NCI-H446 treated with DMSO at 0.1 percent for 48 hours (cell line): ENCODE results near the gene AUTS2.

Experiments
- DNase-seq: peaks from one replicate; lab custom pipeline; 2025; lab: John Stamatoyannopoulos, UW

AUTS2 gene

DNA sequence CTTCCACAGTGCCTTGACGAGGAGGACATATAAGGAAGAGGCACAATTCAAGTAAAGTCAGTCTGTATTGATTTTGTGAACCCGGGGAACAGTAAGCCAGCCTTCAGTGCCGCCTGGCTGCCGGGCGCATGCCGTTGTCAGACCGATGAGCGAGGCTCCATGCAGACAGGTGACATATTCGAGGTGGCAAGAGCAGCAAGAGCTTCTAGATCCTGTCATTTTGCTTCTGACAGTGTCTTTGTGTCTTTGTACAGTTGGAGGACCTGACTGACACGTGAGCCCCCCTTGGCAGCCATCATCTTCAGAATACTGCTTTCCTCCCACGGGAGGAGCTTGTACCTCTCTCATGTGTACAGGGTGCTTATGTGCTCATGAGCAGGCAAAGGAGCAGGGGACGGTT is 1146.2 kb downstream of the AUTS2 start:
- DNase-seq = no peak

DNA sequence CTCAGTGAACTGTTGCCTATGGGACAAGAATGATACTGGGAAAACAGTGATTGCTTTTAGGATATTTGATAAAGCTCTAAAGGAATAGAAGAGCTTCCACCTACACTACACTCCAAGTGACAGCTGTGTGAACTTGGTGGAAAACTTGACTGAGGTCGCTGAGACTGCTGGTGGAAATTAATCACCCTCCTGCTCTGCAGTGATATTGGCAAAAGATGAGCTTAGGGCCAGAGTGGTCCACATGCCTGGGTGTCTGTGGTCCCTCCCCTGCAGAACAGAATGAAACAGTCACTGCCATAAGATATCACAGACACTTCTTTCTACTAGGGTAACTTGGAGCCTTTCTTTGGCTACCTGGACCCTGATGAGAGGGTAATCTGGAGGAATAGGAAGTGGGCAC is 1151.6 kb downstream of the AUTS2 start:
- DNase-seq = no peak

DNA sequence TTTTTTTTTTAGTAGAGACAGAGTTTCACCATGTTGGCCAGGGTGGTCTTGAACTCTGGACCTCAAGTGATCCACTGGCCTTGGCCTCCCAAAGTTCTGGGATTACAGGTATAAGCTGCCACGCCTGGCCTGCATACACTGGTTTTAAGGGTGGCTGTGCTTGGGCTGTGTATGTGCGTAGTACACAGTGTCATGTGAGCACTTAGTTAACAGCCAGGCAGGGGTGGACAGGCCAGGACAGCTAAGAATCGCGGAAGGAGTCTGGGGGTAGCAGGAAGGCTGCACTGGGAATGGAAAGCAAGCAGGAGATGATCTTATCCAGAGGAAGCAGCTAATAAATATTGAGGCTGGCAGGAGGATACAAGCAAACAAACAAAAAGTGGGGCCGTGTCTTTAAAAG is 1153.6 kb downstream of the AUTS2 start:
- DNase-seq = no peak

DNA sequence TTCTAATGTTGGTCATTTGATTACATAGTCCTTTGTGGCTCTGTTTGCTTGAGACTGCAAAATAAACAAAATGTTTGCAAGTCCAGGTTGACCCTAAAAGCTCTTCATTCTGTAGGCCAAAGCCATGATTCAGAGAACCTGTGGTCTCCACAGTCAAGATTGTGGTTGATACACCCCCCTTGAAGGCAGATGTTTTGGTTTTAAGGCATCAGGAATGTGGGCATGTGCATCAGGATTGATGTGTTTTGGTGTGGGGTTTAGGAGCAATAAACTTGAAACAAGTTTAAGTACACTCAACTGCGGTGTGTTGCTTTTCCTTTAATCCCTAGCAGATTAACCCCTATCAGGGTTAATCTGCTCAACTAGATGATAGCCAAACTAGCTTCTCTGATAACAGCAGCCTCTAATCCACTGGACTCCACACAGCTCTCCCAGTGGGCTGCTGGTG is 1154.5 kb downstream of the AUTS2 start:
- DNase-seq = no peak

DNA sequence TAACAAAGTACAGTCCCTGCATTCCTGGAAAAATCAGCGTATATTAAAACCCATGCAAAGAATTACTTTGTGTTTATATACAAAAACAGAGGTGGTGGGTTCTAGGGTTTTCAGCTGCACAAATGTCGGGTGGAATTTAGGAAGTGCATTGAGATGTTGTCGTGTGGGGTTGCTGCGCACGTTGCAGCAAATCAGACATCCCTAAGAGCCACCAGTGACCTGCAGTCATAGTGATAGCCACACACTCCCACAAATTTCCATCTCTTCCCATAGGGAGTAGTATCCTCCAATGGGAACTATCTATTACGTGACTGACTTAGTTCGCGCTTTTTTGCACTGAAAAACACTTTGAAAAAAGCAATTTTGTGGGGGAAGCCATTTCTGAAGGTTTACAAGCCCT is 1158.5 kb downstream of the AUTS2 start:
- no peak for DNase-seq

DNA sequence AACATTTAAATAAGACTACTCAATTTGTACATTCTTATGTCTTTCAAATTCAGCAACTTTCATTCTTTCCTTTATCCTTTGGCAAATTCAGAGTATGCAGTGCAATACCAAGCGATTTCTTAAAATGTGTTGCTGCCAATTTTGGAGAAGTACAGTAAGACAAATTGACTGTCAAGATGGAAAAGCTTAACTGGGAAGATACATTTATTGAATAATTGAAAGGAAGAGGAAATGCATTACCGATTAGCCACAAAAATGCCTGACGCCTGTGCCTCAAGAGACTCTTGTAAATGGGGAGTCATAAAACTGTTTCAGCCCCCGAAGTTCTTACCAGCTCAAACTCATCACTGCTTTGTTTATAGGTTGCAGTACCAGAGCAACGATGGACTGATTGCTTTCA is 1160.4 kb downstream of the AUTS2 start:
- no peak for DNase-seq

DNA sequence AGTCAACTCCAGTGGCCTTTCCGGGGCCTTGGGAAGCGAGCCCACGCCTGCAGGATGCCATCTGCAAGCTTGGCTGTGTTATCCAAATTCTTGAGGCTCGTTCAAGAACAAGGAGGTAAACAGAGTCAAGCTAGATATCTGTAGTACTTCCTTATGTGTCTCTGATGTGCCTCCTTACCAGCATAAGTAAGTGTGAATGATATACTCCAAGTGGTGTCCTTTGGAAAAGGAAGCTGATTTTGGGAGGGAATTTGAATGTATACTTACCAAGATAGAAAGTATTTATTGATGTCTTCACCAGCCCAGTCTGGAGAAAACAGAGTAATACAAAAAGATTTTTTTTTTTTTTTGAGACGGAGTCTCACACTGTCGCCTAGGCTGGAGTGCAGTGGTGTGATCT is 1161.4 kb downstream of the AUTS2 start:
- DNase-seq = no peak

DNA sequence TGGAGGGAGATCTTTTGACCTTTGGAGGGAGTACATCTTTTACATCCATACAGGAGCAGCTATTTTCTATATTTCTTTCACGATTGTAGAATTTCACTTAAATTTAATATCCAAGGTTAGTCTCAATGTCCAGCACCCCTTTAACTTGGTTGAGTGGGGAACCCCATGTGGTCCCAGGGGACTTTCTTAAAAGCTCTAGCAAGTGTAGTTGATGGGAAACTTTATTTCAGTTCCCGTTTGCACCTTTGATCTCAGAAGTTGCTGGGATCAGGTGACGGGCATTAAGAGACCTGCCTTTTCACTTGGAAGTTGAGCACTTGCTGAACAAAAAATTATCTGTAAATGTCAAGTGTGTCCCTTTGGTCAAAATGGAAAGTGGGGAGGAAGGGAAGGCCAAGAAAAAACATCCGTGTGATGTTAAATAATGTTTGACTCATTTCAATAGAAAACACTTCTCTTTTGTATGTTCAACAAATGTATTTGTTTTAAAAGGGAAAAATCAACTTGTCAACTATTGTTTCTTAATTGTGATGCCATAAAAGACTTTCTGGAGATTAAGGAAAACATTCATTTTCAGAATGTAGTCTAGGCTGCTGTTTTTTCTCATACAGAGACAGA is 1163.5 kb downstream of the AUTS2 start:
- DNase-seq = no peak

DNA sequence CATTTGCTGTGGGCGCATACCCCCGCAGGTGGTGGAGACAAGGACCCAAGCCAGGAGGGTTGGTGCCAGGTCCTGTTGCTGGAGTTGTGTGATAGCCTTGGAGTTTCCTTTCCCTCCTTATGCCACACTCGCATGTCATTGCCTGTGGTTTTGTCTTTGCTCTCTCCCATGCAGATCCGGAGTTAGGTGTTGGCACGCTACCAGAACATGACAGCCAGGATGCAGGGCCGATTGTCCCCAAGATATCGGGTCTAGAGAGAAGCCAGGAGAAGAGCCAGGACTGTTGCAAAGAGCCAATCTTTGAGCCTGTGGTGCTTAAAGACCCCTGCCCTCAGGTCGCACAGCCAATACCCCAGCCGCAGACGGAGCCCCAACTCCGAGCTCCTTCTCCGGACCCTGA is 1164.4 kb downstream of the AUTS2 start:
- DNase-seq = no peak

DNA sequence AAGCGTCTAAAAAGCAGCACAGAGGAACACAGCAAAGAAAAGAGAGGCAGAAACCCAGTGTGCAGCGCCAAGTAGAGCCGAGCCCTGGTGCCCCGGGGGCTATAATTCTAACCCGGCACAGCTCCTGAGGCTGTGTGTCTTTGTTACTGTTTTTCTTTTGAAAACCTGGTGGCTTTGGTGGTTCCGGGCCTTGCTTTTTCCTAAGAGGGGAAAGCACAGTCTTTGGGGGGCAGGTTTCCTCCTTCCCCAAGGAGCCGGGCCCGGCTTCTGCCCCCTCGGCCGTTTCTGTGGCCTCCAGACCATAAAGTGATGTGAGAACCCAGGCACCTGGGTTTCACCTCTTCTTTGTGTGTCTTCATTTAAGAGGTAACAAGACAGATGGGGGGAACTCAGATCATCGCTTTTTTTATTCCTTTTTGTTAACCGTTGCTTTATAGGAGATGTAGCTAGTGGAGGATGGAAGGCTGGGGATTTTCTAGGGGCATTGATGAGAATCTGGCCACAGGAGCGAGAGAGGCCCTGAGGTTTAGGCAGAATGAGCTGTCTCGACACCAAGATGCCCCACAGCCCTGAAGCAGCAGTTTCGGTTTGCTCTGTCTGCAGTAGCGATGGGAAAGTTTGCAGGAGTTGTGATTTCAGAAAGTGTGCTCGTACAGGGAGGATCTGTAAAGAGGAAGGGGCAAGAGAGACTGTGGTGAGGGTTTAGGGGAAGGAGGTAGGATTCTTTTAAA is 1165.9 kb downstream of the AUTS2 start:
- DNase-seq = no peak

DNA sequence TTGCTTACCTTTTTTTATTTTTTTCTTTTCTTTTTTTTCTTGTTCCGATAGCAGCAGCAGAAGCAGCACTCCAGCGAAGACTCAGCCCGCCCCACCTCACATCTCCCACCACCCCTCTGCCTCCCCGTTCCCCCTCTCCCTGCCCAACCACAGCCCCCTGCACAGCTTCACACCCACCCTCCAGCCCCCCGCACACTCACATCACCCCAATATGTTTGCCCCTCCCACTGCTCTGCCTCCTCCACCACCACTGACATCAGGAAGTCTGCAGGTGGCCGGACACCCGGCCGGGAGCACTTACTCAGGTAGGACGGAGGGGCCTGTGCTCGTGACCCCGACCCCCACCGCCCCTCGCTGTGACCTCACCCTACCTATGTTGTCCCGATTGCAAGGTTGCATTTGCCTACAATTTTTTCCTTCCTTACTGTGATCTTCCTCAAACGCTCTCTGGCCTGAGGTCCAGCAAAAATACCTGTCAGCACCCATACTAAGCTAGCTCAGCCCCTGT is 1166.5 kb downstream of the AUTS2 start:
- DNase-seq = no peak

DNA sequence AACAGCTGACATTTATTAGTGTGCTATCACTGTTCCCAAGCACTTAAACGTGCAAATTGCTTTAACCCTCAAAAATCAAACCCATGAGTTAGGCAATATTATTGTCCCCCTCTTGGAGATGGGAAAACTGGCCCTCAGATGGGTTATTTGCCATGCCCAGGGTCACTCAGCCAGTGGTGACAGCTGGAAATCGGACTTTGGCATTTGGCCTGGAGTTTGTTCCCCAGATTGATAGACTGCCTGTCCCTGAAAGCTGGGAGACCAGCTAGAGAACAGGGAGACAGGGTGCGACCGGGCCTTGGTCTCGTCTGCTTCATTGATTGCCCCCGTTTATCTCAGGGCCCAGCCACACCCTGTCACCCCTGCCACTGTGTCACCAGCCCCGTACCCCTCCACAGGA is 1167.4 kb downstream of the AUTS2 start:
- DNase-seq = no peak

DNA sequence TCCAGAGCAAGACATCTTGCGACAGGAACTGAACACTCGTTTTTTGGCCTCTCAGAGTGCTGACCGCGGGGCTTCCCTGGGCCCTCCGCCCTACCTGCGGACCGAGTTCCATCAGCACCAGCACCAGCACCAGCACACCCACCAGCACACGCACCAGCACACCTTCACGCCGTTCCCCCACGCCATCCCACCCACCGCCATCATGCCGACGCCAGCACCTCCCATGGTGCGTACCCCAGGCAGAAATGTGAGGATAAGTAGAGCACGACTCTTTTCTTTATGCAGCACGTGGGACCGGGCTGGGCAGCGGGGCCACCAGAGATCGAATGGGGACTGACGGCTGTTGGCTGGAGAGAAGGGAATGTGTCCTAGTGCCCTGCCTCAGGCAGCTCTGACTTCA is 1167.8 kb downstream of the AUTS2 start:
- no peak for DNase-seq

DNA sequence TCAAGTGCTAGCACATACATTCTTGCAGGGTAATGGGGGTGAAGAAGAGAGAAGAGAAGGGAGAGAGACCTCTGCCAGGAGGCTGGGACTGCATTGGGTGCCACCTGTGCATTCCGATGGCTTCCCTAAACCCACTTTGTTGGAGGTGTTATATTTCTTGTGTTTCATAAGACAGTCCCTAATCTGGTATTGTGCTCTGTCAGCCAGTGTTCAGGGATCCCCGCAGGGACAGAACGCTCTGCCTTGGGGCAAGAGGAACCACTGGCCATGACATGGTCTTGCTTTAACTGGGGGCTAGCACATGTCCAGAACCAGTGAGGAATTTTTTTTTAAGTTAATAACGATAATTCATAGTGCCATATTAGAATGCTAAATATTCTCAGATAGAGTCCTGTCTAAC is 1168.4 kb downstream of the AUTS2 start:
- no peak for DNase-seq

DNA sequence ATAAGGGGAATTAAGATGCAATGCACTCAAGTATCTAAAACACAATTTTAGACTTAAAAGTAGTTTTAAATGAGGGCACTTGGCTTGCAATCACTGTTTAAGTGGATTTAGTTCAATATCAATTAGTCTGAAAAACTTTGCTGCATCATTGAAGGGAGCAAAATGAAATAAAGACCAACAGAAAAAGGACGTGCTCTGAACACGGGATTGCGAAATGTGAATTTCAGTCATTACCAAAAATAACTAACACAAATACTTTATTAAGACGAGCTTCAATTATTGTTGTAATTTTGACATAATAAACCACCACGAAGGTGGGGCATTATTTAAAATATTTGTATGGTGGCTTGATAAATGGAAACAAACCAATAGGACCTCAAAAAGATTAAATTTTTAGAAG is 1171.9 kb downstream of the AUTS2 start:
- DNase-seq = no peak

DNA sequence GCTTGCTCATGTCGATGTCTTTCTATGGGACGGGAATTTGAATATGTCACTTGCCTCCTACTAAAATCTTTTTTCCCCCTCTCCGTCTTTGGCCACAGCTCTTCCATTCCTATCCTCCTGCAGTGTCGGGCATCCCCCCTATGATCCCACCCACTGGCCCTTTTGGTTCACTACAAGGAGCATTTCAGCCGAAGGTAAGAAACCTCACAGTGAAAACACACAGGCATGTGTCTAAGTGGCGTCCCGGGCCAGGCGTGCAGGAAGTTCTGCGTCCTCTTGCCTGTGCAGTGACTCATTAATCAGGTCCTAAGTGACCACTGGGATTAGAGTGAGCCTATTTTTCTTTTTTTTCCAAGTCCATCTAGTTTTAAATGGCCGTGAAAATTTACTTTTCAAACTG is 1173.2 kb downstream of the AUTS2 start:
- no peak for DNase-seq

DNA sequence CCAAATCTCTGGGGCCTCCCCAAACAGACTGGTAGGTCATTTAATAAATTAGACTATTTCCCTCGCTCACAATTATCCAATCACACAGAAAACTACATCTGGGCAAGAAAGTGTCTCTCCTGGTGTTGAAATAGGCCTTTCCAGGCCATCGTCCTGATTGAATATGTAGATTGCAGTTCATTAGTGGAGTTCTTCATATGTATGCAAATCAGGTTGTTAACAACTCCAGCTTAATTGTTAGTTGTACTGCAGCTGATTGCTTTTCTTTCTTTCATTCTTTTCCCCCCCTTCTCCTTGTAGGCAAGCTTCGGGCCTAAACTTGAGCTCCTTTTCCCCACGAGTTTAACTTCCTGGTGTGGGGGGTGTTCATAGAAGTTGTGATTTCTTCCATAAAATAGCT is 1174.6 kb downstream of the AUTS2 start:
- no peak for DNase-seq

DNA sequence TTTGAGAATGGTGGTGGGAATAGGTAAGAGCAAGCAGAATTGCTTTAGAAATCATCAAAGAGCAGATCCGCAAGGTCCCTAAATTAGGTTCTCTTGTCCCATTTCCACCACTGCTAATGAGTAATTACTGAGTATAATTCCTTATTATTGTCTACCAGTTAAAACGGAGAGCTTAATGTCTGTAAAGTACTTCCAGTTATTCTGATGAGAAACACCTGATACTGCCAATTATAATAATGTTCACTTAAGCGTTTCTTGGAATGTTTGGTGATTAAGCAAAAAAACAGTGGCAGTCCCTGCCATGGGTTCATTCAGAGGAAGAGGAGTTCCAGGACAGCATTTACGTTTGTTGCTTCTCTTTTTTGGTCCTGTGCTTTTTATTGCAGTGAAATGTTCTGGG is 1175.1 kb downstream of the AUTS2 start:
- no peak for DNase-seq

DNA sequence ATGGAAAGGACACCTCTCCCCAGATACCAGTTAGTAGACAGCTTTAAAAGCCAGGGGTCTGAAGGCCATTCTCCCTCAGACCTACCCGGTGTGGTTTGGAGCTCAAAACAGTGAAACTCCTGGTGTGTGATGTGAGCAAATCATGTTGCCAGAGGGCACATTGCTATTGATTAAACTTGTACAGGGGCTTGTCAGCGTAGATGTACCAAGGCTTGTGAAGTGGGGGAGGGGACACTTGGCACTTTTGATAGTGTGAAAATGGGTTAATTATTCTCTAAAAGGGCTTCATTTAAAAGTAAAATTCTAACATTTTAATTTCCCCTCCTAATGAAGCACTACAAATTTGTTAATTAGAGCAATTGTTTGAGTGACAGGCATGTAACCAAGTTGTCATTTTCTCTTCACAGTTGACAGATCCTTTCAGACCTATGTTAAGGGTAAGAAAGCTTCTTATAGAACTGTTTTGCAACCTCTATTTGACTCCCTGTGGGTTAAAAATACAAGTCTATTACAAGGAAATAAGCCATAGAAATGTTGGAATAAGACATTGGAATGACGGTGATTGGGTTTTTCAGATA is 1176.8 kb downstream of the AUTS2 start:
- DNase-seq = no peak

DNA sequence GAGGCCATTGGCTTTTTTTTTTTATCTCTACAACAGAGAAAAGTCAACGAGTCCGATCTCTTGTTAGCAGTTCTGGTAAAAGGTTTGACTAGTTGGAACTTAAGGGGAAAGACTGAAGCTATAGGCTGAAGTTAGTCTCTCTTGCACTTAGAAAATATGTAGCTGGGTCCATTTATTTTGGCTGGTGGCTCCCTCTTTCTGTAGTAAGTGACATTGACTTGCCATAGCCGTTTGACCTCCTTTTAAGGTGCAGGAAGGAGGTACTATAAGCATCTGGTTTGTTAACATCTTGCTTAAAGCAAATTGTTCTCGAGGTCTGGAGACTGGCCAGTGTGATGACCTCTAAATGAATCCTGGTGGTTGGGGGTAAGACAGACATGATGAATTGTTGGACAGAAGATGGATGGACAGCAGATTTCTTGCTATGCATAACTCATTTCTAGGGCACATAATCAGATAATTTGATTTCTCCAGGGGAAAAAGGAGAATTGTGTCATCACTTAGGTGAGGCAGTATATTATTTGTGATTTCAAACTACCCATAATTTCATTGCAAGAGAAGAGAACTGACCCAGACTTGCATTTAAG is 1177.4 kb downstream of the AUTS2 start:
- no peak for DNase-seq

DNA sequence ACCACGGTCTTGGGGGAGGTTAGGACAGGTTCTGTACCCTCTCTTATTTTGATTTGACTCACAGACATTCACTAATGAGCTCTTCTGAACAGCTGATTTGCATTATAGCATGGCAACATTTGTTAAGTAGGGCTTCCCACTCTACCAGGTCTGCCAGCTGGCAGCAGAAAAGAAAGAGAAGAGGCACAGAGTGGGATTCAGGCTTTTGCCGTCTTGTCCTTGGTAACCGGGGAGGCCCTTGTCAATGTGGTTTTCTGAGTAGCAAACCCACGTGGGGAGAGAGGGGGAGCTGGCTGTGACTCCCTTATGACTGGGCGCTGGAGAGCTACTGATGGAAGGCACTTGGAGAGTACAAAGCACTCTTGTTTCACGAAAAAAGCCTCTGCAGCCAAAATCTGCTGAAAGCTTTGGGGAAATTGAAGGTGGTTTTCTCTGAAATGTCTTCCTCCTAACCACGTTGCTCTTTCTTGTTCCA is 1178.4 kb downstream of the AUTS2 start:
- no peak for DNase-seq

DNA sequence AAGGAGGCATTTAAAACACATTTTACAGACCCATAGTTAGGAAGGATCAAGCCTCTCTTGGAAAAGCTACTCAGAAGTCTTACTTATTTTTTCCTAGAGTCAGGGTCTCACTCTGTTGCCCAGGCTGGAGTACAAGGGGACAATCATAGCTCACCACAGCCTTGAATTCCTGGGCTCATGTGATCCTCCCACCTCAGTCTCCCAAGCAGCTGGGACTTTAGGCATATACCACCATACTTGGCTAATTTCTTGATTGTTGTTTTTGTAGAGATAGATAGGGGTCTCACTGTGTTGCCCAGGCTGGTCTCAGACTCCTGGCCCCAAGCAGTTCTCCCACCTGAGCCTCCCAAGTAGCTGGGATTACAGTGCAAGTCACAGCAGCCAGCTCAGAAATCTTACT is 1179.0 kb downstream of the AUTS2 start:
- no peak for DNase-seq

DNA sequence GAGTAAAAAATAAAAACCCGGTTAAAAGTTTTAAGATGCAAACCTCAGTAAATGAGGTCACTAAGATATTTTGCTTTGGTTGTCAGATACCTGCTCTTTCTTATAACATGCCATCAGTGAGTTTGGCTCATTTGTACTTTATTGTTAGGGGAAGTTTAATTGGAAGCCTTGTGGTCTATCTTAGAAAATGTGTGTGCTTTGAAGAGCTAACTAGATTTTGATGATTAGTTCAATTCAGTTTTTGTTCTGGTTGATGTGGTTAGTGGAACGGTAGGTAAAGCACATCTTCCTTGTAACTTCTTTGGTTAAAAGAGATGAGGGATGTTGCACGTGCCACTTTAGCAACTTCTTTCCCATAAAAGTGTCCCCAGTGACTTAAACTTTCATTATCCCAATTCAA is 1180.3 kb downstream of the AUTS2 start:
- no peak for DNase-seq
